ENCODE results near the gene CKLF. TPM values are rescaled to one million over a fixed set of nuclear protein-coding genes. Genes with fewer than 3 reads are reported as not detected.
A peak's percentile ranks its signal among the peaks of the same experiment; 100 is the strongest.

CKLF gene
- polyA plus RNA-seq, result 100 to 1,000 TPM; 226 to 318 (median 229) TPM

DNA sequence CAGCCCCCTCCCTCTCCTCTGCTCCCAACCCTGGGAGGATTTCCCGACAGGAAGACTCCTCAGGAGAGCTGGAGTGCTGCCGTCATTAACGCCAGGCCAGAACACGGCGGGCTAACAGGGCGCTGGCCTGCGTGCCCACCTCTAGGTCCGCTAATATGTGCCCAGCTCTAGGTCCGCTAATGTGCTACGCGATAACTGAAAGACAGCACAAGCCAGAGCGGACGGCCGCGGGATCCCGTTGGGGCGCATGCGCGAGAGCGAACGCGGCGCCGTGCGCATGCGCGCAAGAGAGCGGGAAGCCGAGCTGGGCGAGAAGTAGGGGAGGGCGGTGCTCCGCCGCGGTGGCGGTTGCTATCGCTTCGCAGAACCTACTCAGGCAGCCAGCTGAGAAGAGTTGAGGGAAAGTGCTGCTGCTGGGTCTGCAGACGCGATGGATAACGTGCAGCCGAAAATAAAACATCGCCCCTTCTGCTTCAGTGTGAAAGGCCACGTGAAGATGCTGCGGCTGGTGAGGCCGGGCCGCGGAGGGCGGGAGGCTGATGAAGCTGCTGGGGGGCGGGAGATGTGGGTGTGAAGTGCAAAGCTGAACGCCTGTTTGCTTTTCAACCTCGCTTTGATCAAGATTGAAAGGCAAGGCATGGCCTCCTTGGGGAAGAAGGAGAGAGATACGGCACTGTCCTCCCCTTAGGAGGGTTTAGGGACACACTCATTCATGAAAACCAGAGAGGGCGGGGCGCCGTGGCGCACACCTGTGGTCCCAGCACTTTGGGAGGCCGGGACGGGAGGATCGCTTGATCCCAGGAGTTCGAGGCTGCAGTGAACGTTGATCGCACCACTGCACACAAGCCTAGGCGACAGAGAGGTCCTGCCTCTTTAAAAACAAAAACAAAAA, at the start of gene CKLF:
TSS of gene CKLF (plus strand) at position 291 of the 892 bp plus-strand sequence. CDS start at position 431, 140 bp downstream.
- peak; percentile 94 to 96 (median 95) for DNase-seq
- Mint-ChIP-seq H3K4me1 (peaks cover 81 to 90% of the 10 kb centered on the region in 2 donors), H3K27ac (peak within 1 kb of the TSS; percentile 91 to 97 (median 94)), H3K4me3 (peak within 1 kb of the TSS; percentile 95 to 97 (median 96)), H3K36me3 (peaks cover 0 to 11% (median 2%) of the 10 kb centered on the region in 3 donors), H3K9me3 (no peaks in the 10 kb centered on the region), H3K27me3 (ENCODE audit: low read depth in 3 of 3) (peaks cover 11 to 26% (median 14%) of the 10 kb centered on the region in 3 donors)

DNA sequence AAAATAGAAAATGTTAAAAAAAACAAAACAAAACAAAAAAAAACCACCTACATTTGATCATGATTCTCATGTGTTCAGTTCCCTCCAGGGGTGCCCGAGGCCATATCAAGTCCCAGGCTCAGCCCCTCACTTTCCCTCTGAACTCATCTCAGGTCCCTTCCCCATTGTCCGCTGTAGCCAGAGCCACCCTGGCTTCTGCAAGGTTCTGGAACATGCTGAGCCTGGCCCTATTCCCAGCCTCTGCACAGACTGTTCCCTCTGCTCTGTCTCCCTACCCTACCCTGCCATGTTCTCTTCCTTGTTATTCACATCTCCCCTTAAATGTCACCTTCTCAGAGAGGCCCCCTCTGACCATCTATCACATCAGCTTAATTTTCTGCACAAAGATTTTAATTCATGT, 49.3 kb upstream of the CKLF start:
- H3K9me3 Mint-ChIP-seq, result no peaks in the 10 kb centered on the region
- no peaks in the 10 kb centered on the region for H3K4me1 Mint-ChIP-seq
- H3K4me3 Mint-ChIP-seq, result no peak overlapping the region
- H3K27ac Mint-ChIP-seq, result peak overlapping the region in 1 of 6 donors; percentile 13
- peaks cover 0 to 4% (median 2%) of the 10 kb centered on the region in 3 donors for H3K27me3 Mint-ChIP-seq (ENCODE audit: low read depth in 3 of 3)
- DNase-seq, result no peak
- H3K36me3 Mint-ChIP-seq, result peaks cover 0 to 8% (median 7%) of the 10 kb centered on the region in 3 donors

DNA sequence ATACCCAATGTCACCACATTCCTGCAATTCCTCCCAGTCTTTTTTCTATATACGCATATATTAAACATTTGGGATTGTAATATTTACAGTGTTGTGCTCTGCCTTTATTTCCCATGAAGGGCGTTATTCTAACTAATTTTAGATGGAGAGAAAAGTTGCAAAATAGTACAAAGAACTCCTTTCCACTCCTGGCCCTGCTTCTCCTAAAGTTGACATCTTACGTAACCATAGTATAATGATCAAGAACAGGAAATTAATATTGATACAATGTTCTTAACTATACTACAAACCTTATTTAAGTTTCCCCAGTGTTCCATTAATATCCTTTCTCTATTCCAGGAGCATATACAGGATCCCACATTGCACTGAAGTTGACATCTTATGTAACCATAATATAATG, 48.8 kb upstream of the CKLF start:
- no peak overlapping the region for H3K4me3 Mint-ChIP-seq
- no peaks in the 10 kb centered on the region for H3K4me1 Mint-ChIP-seq
- no peak for DNase-seq
- H3K9me3 Mint-ChIP-seq, result no peaks in the 10 kb centered on the region
- peaks cover 0 to 6% (median 5%) of the 10 kb centered on the region in 3 donors for H3K36me3 Mint-ChIP-seq
- no peak overlapping the region for H3K27ac Mint-ChIP-seq
- H3K27me3 Mint-ChIP-seq (ENCODE audit: low read depth in 3 of 3), result peaks cover 0 to 3% (median 2%) of the 10 kb centered on the region in 3 donors

DNA sequence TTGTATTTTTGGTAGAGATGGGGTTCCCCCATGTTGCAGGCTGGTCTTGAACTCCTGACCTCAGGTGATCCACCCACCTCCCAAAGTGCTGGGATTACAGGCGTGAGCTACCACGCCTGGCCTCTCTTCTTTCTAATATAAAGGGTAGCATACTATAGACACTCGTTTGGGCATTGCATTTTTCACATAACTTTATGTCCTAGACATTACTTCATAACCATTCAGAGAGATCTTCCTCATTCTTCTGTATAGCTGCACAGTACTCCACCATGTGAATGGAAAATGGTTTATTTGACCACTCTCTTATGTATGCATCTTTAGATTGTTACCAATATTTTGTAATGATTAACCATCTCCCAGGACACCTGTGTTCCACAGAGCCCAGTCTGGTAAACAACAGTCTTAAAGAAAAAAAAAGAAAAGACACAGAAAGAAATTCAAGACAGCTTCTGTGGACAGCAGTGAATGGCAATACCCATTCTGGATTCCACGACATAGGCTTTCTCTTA, 44.6 kb upstream of the CKLF start:
- peak overlapping the region in 1 of 6 donors; percentile 21 for H3K27ac Mint-ChIP-seq
- H3K4me1 Mint-ChIP-seq, result peaks cover 4 to 7% of the 10 kb centered on the region in 2 donors
- H3K9me3 Mint-ChIP-seq, result no peaks in the 10 kb centered on the region
- H3K36me3 Mint-ChIP-seq, result peaks cover 0 to 11% (median 11%) of the 10 kb centered on the region in 3 donors
- H3K4me3 Mint-ChIP-seq, result no peak overlapping the region
- H3K27me3 Mint-ChIP-seq (ENCODE audit: low read depth in 3 of 3), result peaks cover 0 to 6% (median 2%) of the 10 kb centered on the region in 3 donors
- DNase-seq, result no peak

GRCh38 chr16:66508248-66508913, 44.0 kb upstream of the CKLF start:
- Mint-ChIP-seq H3K27ac (peak overlapping the region in 1 of 6 donors; percentile 21), H3K4me1 (peaks cover 4 to 7% of the 10 kb centered on the region in 2 donors), H3K9me3 (no peaks in the 10 kb centered on the region), H3K36me3 (peaks cover 0 to 15% (median 15%) of the 10 kb centered on the region in 3 donors), H3K27me3 (ENCODE audit: low read depth in 3 of 3) (peaks cover 0 to 3% (median 2%) of the 10 kb centered on the region in 3 donors), H3K4me3 (no peak overlapping the region)
- no peak for DNase-seq

DNA sequence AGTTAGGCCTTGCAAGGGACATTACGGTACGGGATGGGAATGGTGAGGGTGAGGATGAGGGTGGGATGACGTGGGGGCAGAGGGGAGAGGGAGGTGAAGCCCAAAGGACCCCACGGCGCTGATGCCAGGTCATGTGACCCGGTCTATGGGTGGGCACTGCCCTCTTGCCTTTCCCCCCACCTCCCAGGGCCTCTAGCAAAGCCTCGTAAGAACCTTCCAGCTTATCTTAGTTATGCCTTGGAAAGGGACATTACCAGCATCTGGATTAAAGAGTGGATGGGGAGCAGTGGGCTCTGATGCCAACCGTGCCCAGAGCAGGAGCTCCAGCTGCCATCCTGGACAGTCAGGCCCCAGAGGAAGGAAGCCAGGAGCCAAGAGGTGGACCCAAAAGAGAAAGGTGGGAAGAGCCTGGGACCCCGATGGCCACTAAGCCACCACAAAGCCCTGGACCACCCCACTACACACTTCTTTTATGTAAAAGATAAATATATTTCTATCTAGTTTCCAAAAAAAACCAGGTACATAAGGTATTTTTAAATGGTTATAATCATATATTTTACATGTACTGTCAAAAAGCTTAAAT, 43.4 kb upstream of the CKLF start:
- peaks cover 0 to 3% (median 1%) of the 10 kb centered on the region in 3 donors for H3K27me3 Mint-ChIP-seq (ENCODE audit: low read depth in 3 of 3)
- no peak overlapping the region for H3K27ac Mint-ChIP-seq
- peaks cover 0 to 15% (median 15%) of the 10 kb centered on the region in 3 donors for H3K36me3 Mint-ChIP-seq
- H3K4me1 Mint-ChIP-seq, result peaks cover 4 to 7% of the 10 kb centered on the region in 2 donors
- no peak for DNase-seq
- H3K9me3 Mint-ChIP-seq, result no peaks in the 10 kb centered on the region
- no peak overlapping the region for H3K4me3 Mint-ChIP-seq

DNA sequence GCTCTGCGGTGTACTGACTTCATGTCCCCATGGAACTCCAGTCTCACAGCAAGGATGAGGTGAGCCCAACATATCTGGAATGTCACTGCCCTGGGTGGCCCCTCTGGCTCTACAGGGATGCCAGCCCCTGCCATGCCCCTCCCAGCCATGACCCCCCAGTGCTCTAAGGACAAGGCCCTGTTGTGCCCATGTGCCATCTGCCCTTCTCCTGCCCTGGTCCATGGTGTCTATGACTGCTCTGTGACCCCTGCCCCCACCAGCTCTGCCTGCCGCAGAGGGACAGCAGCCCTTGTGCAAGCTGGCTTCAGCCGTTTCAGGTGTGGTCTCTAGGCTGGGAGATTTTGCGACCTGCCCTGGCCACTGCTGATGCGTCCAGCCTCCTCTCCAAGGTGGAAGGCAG, 42.8 kb upstream of the CKLF start:
- Mint-ChIP-seq H3K9me3 (no peaks in the 10 kb centered on the region), H3K36me3 (peaks cover 0 to 15% (median 15%) of the 10 kb centered on the region in 3 donors), H3K4me3 (no peak overlapping the region)

DNA sequence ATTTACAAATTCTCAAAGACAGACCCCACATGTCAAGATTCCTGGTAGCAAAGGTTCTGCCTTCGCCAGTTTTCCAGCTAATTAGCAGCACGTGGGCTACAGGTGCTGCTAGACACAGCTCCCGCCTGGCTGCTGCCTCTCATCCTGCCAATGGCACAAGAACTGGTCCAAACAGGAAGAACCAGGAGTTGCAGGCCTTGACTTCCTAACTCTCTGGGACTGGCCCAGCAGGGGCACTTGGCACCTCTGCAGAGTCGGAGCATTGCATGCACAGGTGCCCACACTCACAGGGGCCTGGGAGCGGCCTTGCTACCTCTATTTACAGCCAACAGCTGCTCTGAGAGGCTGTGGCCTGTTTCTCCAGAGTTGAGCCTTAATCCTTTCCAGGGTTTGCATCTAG, 42.1 kb upstream of the CKLF start:
- Mint-ChIP-seq H3K36me3 (peaks cover 0 to 15% (median 15%) of the 10 kb centered on the region in 3 donors), H3K4me1 (peaks cover 10 to 14% of the 10 kb centered on the region in 2 donors), H3K4me3 (no peak overlapping the region), H3K27me3 (ENCODE audit: low read depth in 3 of 3) (peaks cover 0 to 3% (median 0%) of the 10 kb centered on the region in 3 donors), H3K27ac (no peak overlapping the region), H3K9me3 (no peaks in the 10 kb centered on the region)
- no peak for DNase-seq

More for the DNA sequence above, 42.8 kb upstream of the CKLF start:
- DNase-seq, result no peak
- peaks cover 4 to 7% of the 10 kb centered on the region in 2 donors for H3K4me1 Mint-ChIP-seq
- H3K27me3 Mint-ChIP-seq (ENCODE audit: low read depth in 3 of 3), result peaks cover 0 to 3% (median 0%) of the 10 kb centered on the region in 3 donors
- no peak overlapping the region for H3K27ac Mint-ChIP-seq

GRCh38 chr16:66510711-66511601, 41.4 kb upstream of the CKLF start:
- Mint-ChIP-seq H3K4me3 (no peak overlapping the region), H3K4me1 (peaks cover 17 to 20% of the 10 kb centered on the region in 2 donors), H3K36me3 (peaks cover 0 to 15% (median 15%) of the 10 kb centered on the region in 3 donors), H3K9me3 (no peaks in the 10 kb centered on the region), H3K27me3 (ENCODE audit: low read depth in 3 of 3) (peaks cover 0 to 3% (median 0%) of the 10 kb centered on the region in 3 donors), H3K27ac (no peak overlapping the region)
- no peak for DNase-seq

DNA sequence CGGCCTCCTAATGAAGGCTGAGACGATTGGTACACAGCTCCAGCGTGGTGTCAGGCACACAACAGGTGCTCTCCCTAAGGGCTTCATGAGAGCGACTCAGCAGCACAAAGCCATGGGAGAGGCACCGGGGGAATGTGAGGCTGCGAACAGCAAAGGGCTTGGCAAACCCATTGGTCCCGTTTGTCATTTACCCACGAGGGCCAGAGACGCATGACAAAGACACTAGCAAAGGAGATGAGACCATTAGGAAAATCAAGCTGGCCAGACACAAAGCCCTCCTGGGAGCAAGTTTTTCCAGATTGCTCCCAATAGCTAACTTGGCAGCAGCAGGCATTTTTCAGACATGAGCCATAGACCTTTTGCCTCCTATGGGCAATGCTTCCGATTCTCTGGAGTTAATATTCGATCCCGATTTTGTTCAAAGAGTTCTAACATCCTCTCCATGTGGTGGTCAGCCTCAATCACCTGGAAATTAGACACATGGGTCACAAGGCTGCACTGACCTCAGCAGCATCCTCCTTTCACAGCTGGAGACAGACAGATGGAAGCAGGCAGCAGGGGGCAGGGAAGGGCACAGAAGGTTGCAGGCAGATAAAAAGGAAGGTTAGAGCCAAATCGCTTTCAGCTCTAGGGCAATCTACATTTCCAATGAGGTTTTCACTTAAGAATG, 40.6 kb upstream of the CKLF start:
- H3K27me3 Mint-ChIP-seq (ENCODE audit: low read depth in 3 of 3), result peaks cover 0 to 4% (median 0%) of the 10 kb centered on the region in 3 donors
- H3K36me3 Mint-ChIP-seq, result peaks cover 0 to 15% (median 15%) of the 10 kb centered on the region in 3 donors
- DNase-seq, result no peak
- H3K4me3 Mint-ChIP-seq, result no peak overlapping the region
- no peaks in the 10 kb centered on the region for H3K9me3 Mint-ChIP-seq
- peaks cover 24 to 28% of the 10 kb centered on the region in 2 donors for H3K4me1 Mint-ChIP-seq
- H3K27ac Mint-ChIP-seq, result peak overlapping the region in 2 of 6 donors; percentile 49 to 65

DNA sequence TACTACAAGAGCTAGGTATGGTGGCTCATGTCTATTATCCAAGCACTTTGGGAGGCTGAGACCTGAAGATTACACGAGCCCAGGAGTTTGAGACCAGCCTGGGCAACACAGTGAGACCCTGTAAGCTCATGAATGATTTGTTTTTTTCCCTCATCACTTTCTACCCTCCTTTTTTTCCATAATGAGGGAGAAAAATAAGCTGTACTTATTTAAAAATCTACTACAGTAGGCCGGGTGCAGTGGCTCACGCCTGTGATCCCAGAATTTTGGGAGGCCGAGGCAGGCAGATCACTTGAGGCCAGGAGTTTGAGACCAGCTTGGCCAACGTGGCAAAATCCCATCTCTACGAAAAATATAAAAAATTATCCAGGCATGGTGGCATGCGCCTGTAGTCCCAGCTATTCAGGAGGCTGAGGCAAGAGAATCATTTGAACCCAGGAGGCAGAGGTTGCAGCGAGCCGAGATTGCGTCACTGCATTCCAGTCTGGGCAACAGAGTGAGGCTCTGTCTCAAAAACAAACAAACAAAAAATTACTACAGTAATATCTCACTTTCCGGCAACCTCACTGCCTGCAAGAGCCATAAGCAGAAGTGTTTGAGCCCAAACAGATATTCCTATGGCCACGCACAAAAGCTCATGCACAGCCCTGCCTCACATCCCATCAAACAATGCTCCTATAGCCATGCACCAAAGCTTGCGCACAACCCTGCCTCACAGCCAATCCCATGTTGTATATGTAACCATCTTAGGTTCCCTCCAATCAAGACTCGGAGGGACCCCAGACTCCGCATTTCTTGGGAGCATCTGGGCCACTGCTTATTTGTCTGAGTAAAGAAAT, 39.9 kb upstream of the CKLF start:
- peak overlapping the region in 5 of 6 donors; percentile 2 to 65 (median 13) for H3K27ac Mint-ChIP-seq
- peaks cover 0 to 7% (median 0%) of the 10 kb centered on the region in 3 donors for H3K27me3 Mint-ChIP-seq (ENCODE audit: low read depth in 3 of 3)
- no peaks in the 10 kb centered on the region for H3K9me3 Mint-ChIP-seq
- DNase-seq, result no peak
- peaks cover 0 to 15% (median 15%) of the 10 kb centered on the region in 3 donors for H3K36me3 Mint-ChIP-seq
- H3K4me1 Mint-ChIP-seq, result peaks cover 32 to 36% of the 10 kb centered on the region in 2 donors
- H3K4me3 Mint-ChIP-seq, result peak overlapping the region in 1 of 5 donors; percentile 20

Data from immature natural killer cell (primary cell).